ENCODE measurements around the gene CA4.

The CA4 gene

DNA sequence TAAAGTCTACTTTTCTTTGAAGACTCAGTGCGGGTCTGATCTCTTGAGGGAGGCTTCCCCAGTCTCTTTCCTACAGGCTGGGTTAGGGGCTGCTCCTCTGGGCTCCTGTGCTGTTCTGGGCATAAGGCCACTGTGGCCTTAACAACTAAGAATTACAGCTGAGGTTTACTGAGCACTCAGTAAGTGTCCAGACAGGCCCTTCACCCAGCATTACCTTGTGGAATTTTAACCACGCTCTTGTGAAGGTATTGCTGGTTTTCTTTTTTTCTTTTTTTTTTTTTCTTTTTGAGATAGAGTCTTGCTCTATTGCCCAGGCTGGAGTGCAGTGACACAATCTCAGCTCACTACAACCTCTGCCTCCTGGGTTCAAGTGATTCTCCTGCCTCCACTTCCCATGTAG is 3.6 kb upstream of the CA4 start:
- no peaks in the 10 kb centered on the region for H4K20me1 ChIP-seq (ENCODE audit: insufficient read depth, low read length, poor library complexity, severe bottlenecking)
- H3K4me1 ChIP-seq (ENCODE audit: insufficient read depth, low read length, poor library complexity, severe bottlenecking) = peaks cover 11% of the 10 kb centered on the region
- no peaks in the 10 kb centered on the region for H3K9me3 ChIP-seq (ENCODE audit: insufficient read depth, low read depth, low read length)
- H3K9me2 ChIP-seq (replicated peaks; ENCODE audit: low read depth, low read length) = no peaks in the 10 kb centered on the region
- no peaks in the 10 kb centered on the region for H3K79me2 ChIP-seq (ENCODE audit: insufficient read depth, low read length)
- TF ChIP-seq EZH2phosphoT487 (IDR thresholded peaks at IDR 0.05; ENCODE audit: borderline replicate concordance) = no peak
- TF ChIP-seq, protein P1, sequence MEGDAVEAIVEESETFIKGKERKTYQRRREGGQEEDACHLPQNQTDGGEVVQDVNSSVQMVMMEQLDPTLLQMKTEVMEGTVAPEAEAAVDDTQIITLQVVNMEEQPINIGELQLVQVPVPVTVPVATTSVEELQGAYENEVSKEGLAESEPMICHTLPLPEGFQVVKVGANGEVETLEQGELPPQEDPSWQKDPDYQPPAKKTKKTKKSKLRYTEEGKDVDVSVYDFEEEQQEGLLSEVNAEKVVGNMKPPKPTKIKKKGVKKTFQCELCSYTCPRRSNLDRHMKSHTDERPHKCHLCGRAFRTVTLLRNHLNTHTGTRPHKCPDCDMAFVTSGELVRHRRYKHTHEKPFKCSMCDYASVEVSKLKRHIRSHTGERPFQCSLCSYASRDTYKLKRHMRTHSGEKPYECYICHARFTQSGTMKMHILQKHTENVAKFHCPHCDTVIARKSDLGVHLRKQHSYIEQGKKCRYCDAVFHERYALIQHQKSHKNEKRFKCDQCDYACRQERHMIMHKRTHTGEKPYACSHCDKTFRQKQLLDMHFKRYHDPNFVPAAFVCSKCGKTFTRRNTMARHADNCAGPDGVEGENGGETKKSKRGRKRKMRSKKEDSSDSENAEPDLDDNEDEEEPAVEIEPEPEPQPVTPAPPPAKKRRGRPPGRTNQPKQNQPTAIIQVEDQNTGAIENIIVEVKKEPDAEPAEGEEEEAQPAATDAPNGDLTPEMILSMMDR (conservative IDR thresholded peaks at IDR 0.05; ENCODE audit: low read length) = no peak
- no peak overlapping the region for H3K9ac ChIP-seq (ENCODE audit: low read depth, low read length, poor library complexity, severe bottlenecking)
- H3K4me2 ChIP-seq (ENCODE audit: low read depth, low read length, poor library complexity, severe bottlenecking) = no peak overlapping the region
- H3K27me3 ChIP-seq (ENCODE audit: insufficient read depth, low read length, poor library complexity, severe bottlenecking) = no peaks in the 10 kb centered on the region
- no peak overlapping the region for H2AFZ ChIP-seq (ENCODE audit: low read length)
- H3K36me3 ChIP-seq (ENCODE audit: insufficient read depth, low read length) = no peaks in the 10 kb centered on the region
- H3K4me3 ChIP-seq (ENCODE audit: low read length, poor library complexity, severe bottlenecking) = no peak overlapping the region
- no peaks in the 10 kb centered on the region for H3F3A ChIP-seq (ENCODE audit: low read depth)

DNA sequence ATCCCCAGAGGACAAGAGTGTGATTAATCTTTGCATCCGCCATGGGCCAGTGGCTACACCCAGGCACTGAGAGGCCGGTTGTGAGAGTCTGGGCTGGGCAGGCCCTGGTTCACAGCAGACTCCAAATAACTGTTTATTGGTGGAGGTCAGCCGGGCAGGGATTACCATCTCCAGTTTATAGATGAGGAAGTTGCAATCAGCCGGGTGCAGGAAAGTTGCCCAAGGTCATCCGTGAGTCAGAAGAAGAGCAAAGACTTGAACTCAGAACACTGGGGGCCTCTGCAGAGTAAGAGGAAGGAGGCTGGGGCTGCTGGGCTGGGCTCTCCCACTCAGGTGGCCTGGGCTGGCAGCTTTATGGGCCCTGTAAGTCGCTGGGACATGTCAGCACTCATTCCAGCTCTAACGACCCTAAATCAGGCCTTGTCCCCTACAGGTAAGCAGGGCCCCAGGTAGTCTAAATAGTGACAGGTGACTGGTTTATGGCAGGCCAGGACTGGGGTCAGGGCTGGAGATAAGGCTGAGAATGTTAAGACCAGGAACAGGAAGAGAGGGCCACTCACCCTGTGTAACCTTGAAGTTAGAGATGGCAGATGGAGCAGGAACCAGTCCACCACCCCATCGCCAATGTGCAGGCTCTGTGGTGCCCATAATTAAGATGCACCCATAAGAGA is 2.1 kb upstream of the CA4 start:
- Histone ChIP-seq H4K20me1 (ENCODE audit: insufficient read depth, low read length, poor library complexity, severe bottlenecking) (no peaks in the 10 kb centered on the region), H3K9me3 (ENCODE audit: insufficient read depth, low read depth, low read length) (no peaks in the 10 kb centered on the region), H3K4me1 (ENCODE audit: insufficient read depth, low read length, poor library complexity, severe bottlenecking) (peaks cover 6% of the 10 kb centered on the region), H3K79me2 (ENCODE audit: insufficient read depth, low read length) (no peaks in the 10 kb centered on the region), H3K36me3 (ENCODE audit: insufficient read depth, low read length) (no peaks in the 10 kb centered on the region), H2AFZ (ENCODE audit: low read length) (no peak overlapping the region), H3K4me2 (ENCODE audit: low read depth, low read length, poor library complexity, severe bottlenecking) (no peak overlapping the region), H3K27me3 (ENCODE audit: insufficient read depth, low read length, poor library complexity, severe bottlenecking) (no peaks in the 10 kb centered on the region), H3K9me2 (replicated peaks; ENCODE audit: low read depth, low read length) (no peaks in the 10 kb centered on the region), H3K4me3 (ENCODE audit: low read length, poor library complexity, severe bottlenecking) (no peak overlapping the region), H3K9ac (ENCODE audit: low read depth, low read length, poor library complexity, severe bottlenecking) (no peak overlapping the region), H3F3A (ENCODE audit: low read depth) (no peaks in the 10 kb centered on the region)
- no peak for TF ChIP-seq EZH2phosphoT487 (IDR thresholded peaks at IDR 0.05; ENCODE audit: borderline replicate concordance)
- TF ChIP-seq, protein P1 (conservative IDR thresholded peaks at IDR 0.05; ENCODE audit: low read length) = no peak

DNA sequence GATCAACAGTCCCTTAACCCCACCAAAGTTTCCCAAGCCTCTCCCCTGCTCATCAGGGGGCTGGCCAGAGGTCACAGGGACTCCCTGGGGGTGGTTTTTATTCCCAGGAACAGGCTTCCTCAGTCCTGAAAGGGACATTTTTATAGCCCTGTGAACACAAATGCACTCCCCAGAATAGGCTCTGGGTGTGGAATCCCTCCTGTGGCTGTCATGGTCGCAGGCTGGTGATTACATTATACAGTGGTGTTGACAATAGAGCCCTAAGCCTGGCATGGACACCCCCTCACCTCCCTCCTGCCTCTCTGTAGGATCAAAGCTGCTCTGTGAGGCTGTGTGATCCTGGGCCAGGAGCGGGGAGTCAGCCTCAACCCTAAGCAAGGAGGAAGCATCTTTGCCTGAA is 1.4 kb upstream of the CA4 start:
- TF ChIP-seq, protein P1 (conservative IDR thresholded peaks at IDR 0.05; ENCODE audit: low read length) = no peak
- no peak for TF ChIP-seq EZH2phosphoT487 (IDR thresholded peaks at IDR 0.05; ENCODE audit: borderline replicate concordance)

More for the DNA sequence above, 1.4 kb upstream of the CA4 start:
- Histone ChIP-seq H4K20me1 (ENCODE audit: insufficient read depth, low read length, poor library complexity, severe bottlenecking) (no peaks in the 10 kb centered on the region), H3K4me1 (ENCODE audit: insufficient read depth, low read length, poor library complexity, severe bottlenecking) (peaks cover 1% of the 10 kb centered on the region), H2AFZ (ENCODE audit: low read length) (no peak overlapping the region), H3K4me3 (ENCODE audit: low read length, poor library complexity, severe bottlenecking) (no peak overlapping the region), H3K27me3 (ENCODE audit: insufficient read depth, low read length, poor library complexity, severe bottlenecking) (no peaks in the 10 kb centered on the region), H3K9me3 (ENCODE audit: insufficient read depth, low read depth, low read length) (no peaks in the 10 kb centered on the region), H3K9me2 (replicated peaks; ENCODE audit: low read depth, low read length) (no peaks in the 10 kb centered on the region), H3K9ac (ENCODE audit: low read depth, low read length, poor library complexity, severe bottlenecking) (no peak overlapping the region), H3F3A (ENCODE audit: low read depth) (no peaks in the 10 kb centered on the region), H3K4me2 (ENCODE audit: low read depth, low read length, poor library complexity, severe bottlenecking) (no peak overlapping the region), H3K79me2 (ENCODE audit: insufficient read depth, low read length) (no peaks in the 10 kb centered on the region), H3K36me3 (ENCODE audit: insufficient read depth, low read length) (no peaks in the 10 kb centered on the region)
